Fibroblast of skin of right quadriceps (primary cell): Measurements from ENCODE around the gene LCE1D.

Source experiments
- DNase-seq: peaks from one replicate; pipeline ENCODE4 v3.0.0-alpha.2; 2013

Gene LCE1D

GRCh38 chr1:152823294-152823693 is 26.8 kb downstream of the LCE1D start:
- DNase-seq = no peak

GRCh38 chr1:152824964-152825363 is 28.4 kb downstream of the LCE1D start:
- no peak for DNase-seq

GRCh38 chr1:152827173-152827572 is 30.7 kb downstream of the LCE1D start, which contains the start of gene LCE1A:
TSS of gene LCE1A (plus strand) at chr1:152827473. CDS start at chr1:152827473, 0 bp downstream.
- DNase-seq = no peak

- no peak for DNase-seq
Measured at GRCh38 chr1:152836870-152837269, 40.3 kb downstream of the LCE1D start.

GRCh38 chr1:152842556-152842955 is 46.0 kb downstream of the LCE1D start, which contains the start of gene LCE6A:
TSS of gene LCE6A (plus strand) at chr1:152842856. CDS start at chr1:152843521, 665 bp downstream.
- DNase-seq = no peak
